Measurements from ENCODE around the gene ARHGEF4. TPM values are rescaled to one million over a fixed set of nuclear protein-coding genes. Genes with fewer than 3 reads are reported as not detected.

Gene ARHGEF4
- polyA plus RNA-seq, 3 donors: 0.05 TPM; not detected in 2

DNA sequence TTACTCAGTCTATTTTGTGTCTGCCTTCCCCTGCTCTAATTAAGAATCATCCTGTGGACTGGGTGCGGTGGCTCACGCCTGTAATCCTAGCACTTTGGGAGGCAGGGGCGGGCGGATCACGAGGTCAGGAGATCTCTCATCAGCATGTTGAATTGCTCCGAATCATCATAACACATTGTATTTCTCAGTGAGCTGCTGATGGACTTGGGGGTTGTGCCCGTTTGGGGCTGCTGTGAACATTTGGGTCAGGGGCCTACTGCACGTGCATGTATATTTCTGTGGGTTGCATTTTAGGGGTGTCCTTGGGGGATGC lies 84.4 kb downstream of the ARHGEF4 start:
- no peak overlapping the region for H3K9ac ChIP-seq (ENCODE audit: insufficient read depth, low read length, poor library complexity, severe bottlenecking)
- H3K27ac Mint-ChIP-seq: peak overlapping the region in 1 of 7 donors; percentile 8
- H3K4me2 ChIP-seq (replicated peaks; ENCODE audit: extremely low read depth, low read length, poor library complexity, severe bottlenecking): no peak overlapping the region

DNA sequence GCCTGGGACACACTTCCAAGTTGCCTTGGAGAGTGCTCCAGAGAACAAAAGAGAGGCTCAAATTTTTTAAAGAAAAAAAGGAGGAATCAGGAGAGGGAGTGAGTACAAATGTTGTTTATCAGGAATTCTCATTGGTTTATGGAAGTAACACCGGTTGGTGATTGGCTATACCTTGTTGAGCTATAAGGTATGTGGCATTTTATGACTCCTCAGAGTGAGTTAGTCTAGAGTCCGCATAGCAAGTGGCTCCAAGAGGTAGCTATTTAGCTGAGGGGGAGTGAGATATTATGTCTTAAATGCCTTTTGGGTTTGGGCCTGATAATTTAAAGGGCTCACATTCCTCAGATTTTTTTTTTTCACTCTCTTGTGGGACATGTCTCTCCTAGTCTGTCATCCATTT lies 85.7 kb downstream of the ARHGEF4 start:
- H3K4me2 ChIP-seq (replicated peaks; ENCODE audit: extremely low read depth, low read length, poor library complexity, severe bottlenecking): no peak overlapping the region
- Mint-ChIP-seq H3K27me3 (ENCODE audit: low read depth in 3 of 3) (peaks cover 5 to 21% (median 11%) of the 10 kb centered on the region in 3 donors), H3K9me3 (peaks cover 0 to 7% (median 2%) of the 10 kb centered on the region in 7 donors), H3K27ac (no peak overlapping the region), H3K4me3 (no peak overlapping the region), H3K4me1 (no peaks in the 10 kb centered on the region), H3K36me3 (no peaks in the 10 kb centered on the region)
- WGBS (ENCODE audit: insufficient coverage): 100% methylated on average over 1 of the region's 2 CpGs
- intact Hi-C loops (cut with micrococcal nuclease): no loop called here
- no peak overlapping the region for H3K9ac ChIP-seq (ENCODE audit: insufficient read depth, low read length, poor library complexity, severe bottlenecking)
- no peaks in the 10 kb centered on the region for H3K36me3 ChIP-seq (replicated peaks in 1 of 2; ENCODE audit: control insufficient read depth in 1 of 2, insufficient read depth in 2 of 2, low read length in 2 of 2)
- TF ChIP-seq, protein P1, sequence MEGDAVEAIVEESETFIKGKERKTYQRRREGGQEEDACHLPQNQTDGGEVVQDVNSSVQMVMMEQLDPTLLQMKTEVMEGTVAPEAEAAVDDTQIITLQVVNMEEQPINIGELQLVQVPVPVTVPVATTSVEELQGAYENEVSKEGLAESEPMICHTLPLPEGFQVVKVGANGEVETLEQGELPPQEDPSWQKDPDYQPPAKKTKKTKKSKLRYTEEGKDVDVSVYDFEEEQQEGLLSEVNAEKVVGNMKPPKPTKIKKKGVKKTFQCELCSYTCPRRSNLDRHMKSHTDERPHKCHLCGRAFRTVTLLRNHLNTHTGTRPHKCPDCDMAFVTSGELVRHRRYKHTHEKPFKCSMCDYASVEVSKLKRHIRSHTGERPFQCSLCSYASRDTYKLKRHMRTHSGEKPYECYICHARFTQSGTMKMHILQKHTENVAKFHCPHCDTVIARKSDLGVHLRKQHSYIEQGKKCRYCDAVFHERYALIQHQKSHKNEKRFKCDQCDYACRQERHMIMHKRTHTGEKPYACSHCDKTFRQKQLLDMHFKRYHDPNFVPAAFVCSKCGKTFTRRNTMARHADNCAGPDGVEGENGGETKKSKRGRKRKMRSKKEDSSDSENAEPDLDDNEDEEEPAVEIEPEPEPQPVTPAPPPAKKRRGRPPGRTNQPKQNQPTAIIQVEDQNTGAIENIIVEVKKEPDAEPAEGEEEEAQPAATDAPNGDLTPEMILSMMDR (IDR thresholded peaks at IDR 0.05): no peak
- no peaks in the 10 kb centered on the region for H4K20me1 ChIP-seq (ENCODE audit: insufficient read depth, low read length)
- no peak overlapping the region for H2AFZ ChIP-seq (ENCODE audit: insufficient read depth, low read depth, low read length, poor library complexity, severe bottlenecking)
- no peaks in the 10 kb centered on the region for H3K79me2 ChIP-seq (ENCODE audit: insufficient read depth, low read length)
- H3K4me3 ChIP-seq (replicated peaks in 1 of 3; ENCODE audit: low read depth in 2 of 3, low read length in 3 of 3): no peak overlapping the region
- no peak overlapping the region for H3K27ac ChIP-seq (ENCODE audit: low read depth in 1 of 2, low read length in 2 of 2)
- no peak for DNase-seq
- H3K9me3 ChIP-seq (replicated peaks in 1 of 2; ENCODE audit: control insufficient read depth in 1 of 2, insufficient read depth in 1 of 2, low read length in 2 of 2): no peaks in the 10 kb centered on the region
- no peaks in the 10 kb centered on the region for H3K4me1 ChIP-seq (ENCODE audit: control insufficient read depth in 1 of 2, insufficient read depth in 2 of 2, low read length in 2 of 2)
- no peaks in the 10 kb centered on the region for H3K27me3 ChIP-seq (ENCODE audit: control insufficient read depth in 2 of 2, insufficient read depth in 2 of 2, low read length in 2 of 2)

More for the DNA sequence above, 84.4 kb downstream of the ARHGEF4 start:
- Histone ChIP-seq H3K9me3 (replicated peaks in 1 of 2; ENCODE audit: control insufficient read depth in 1 of 2, insufficient read depth in 1 of 2, low read length in 2 of 2) (no peaks in the 10 kb centered on the region), H2AFZ (ENCODE audit: insufficient read depth, low read depth, low read length, poor library complexity, severe bottlenecking) (no peak overlapping the region), H3K36me3 (replicated peaks in 1 of 2; ENCODE audit: control insufficient read depth in 1 of 2, insufficient read depth in 2 of 2, low read length in 2 of 2) (no peaks in the 10 kb centered on the region), H3K4me3 (replicated peaks in 1 of 3; ENCODE audit: low read depth in 2 of 3, low read length in 3 of 3) (no peak overlapping the region), H4K20me1 (ENCODE audit: insufficient read depth, low read length) (no peaks in the 10 kb centered on the region), H3K79me2 (ENCODE audit: insufficient read depth, low read length) (no peaks in the 10 kb centered on the region), H3K27ac (ENCODE audit: low read depth in 1 of 2, low read length in 2 of 2) (no peak overlapping the region), H3K27me3 (ENCODE audit: control insufficient read depth in 2 of 2, insufficient read depth in 2 of 2, low read length in 2 of 2) (peaks cover 0 to 8% of the 10 kb centered on the region in 2 donors), H3K4me1 (ENCODE audit: control insufficient read depth in 1 of 2, insufficient read depth in 2 of 2, low read length in 2 of 2) (no peaks in the 10 kb centered on the region)
- H3K36me3 Mint-ChIP-seq: no peaks in the 10 kb centered on the region
- intact Hi-C loops (cut with micrococcal nuclease): no loop called here
- H3K27me3 Mint-ChIP-seq (ENCODE audit: low read depth in 3 of 3): peaks cover 9 to 31% (median 16%) of the 10 kb centered on the region in 3 donors
- H3K4me1 Mint-ChIP-seq: no peaks in the 10 kb centered on the region
- peaks cover 0 to 2% (median 0%) of the 10 kb centered on the region in 7 donors for H3K9me3 Mint-ChIP-seq
- TF ChIP-seq, protein P1 (IDR thresholded peaks at IDR 0.05): no peak
- no peak overlapping the region for H3K4me3 Mint-ChIP-seq
- DNase-seq: no peak
- 93% methylated on average over 3 of the region's 8 CpGs for WGBS (ENCODE audit: insufficient coverage)

Measured in CD14-positive monocyte (primary cell).